Occipital lobe (tissue), 3 donors: ENCODE data around the gene PGM2L1. TPM values are rescaled to one million over a fixed set of nuclear protein-coding genes. Genes with fewer than 3 reads are reported as not detected.

Experiments
- DNase-seq: peaks from one replicate; lab custom pipeline; 2025; lab: John Stamatoyannopoulos, UW
- small RNA-seq: library from RNA; depleted of rRNA; stranded (forward); fragments of <200 nt; gene quantifications from one replicate; pipeline ENCODE3, GENCODE V24; 2014
- total RNA-seq: library from RNA; depleted of rRNA; stranded (reverse); fragments of >200 nt; gene quantifications from one replicate; pipeline ENCODE4 v1.2.3, GENCODE V29; 2014

PGM2L1 gene
- total RNA-seq, 1 donor from 2014 or later = 182 TPM

GRCh38 chr11:74299015-74299414 is 99.2 kb downstream of the PGM2L1 start:
- DNase-seq = no peak

- DNase-seq = no peak
Measured at GRCh38 chr11:74297484-74297883, 100.7 kb downstream of the PGM2L1 start.

- no peak for DNase-seq
Measured at GRCh38 chr11:74288911-74289310, 109.3 kb downstream of the PGM2L1 start.

GRCh38 chr11:74288161-74288560 is 110.1 kb downstream of the PGM2L1 start:
- no peak for DNase-seq

- no peak for DNase-seq
Measured at GRCh38 chr11:74284466-74284865, 113.8 kb downstream of the PGM2L1 start.

- no peak for DNase-seq
Measured at GRCh38 chr11:74283580-74284180, 114.6 kb downstream of the PGM2L1 start.

GRCh38 chr11:74282914-74283371 is 115.3 kb downstream of the PGM2L1 start:
- no peak for DNase-seq

GRCh38 chr11:74282421-74282820 is 115.8 kb downstream of the PGM2L1 start:
- DNase-seq = no peak

- DNase-seq = no peak
Measured at GRCh38 chr11:74280494-74280893, 117.7 kb downstream of the PGM2L1 start.

Small RNAs within 50 kb of the gene (small RNA-seq; reads per million reads assigned to genes)
- gene MIR548AL = not detected

Other genes with a start within 250 kb of the PGM2L1 start
- gene C2CD3, start 227.4 kb downstream of the PGM2L1 start, total RNA-seq = 15.6 TPM
- 41.6 TPM for gene PPME1, start 227.1 kb downstream of the PGM2L1 start, total RNA-seq
- not detected for gene P4HA3, start 86.8 kb downstream of the PGM2L1 start, total RNA-seq
- 1.7 TPM for gene KCNE3, start 69.1 kb upstream of the PGM2L1 start, total RNA-seq
- gene LIPT2, start 95.3 kb upstream of the PGM2L1 start, total RNA-seq = 3.1 TPM
- gene POLD3, start 194.1 kb upstream of the PGM2L1 start, total RNA-seq = 14.5 TPM